HUES48 (cell line): ENCODE results near the gene LDLRAD1.

Source experiments
- H3K27ac ChIP-seq: one replicate; pipeline ENCODE4 v1.7.0; 2013; ENCODE audit warnings: low read depth, low read length, inconsistent platforms
- H3K27me3 ChIP-seq: 2 replicates; pipeline ENCODE4 v1.6.1; 2013; ENCODE audit warnings: mild to moderate bottlenecking, low read length; ENCODE audit not compliant: control insufficient read depth, insufficient read depth
- H3K36me3 ChIP-seq: 2 replicates; pipeline ENCODE4 v1.6.1; 2013; ENCODE audit warnings: low read length; ENCODE audit not compliant: control insufficient read depth, insufficient read depth
- H3K4me1 ChIP-seq: 2 replicates; pipeline ENCODE4 v1.6.1; 2013; ENCODE audit warnings: mild to moderate bottlenecking, low read length; ENCODE audit not compliant: control insufficient read depth, insufficient read depth
- H3K4me3 ChIP-seq: 2 replicates; pipeline ENCODE4 v1.5.1; 2013; ENCODE audit warnings: mild to moderate bottlenecking, low read depth, low read length
- H3K9ac ChIP-seq: 2 replicates; pipeline ENCODE4 v1.6.1; 2013; ENCODE audit warnings: mild to moderate bottlenecking, low read depth, low read length, moderate library complexity
- H3K9me3 ChIP-seq: 2 replicates; pipeline ENCODE4 v1.6.1; 2013; ENCODE audit warnings: low read length; ENCODE audit not compliant: control insufficient read depth, insufficient read depth

Gene LDLRAD1

DNA sequence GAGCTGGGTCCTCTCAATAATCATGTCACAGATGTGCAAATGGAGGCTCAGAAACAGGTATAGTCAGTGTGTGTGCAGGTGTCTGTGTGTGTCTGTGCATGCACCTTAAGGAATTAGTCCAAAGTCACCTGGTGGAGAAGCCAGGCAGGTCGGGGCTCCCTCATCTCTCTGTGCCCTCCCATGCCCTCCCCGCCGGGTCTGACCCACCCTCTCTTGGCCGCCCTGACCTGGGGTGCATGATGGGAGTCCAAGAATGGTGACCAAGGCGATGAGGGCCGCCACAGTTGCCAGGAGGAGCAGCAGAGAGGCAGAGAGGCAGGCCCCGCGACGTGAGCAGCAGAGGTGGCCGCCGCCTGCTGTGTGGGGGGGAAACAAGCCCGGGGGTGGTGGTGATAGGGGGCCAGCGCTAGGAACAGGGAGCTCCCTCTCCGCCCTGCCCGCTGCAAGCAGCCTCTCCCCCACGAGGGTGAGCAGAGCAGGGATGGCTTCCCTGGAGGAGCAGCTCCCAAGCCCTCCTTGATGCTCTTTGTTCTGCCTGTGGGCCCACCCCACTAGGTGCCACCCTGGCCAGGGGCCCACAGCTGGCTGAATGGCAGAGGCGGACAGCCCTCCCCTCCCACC is 3.9 kb downstream of the LDLRAD1 start:
- H3K9me3 ChIP-seq = no peaks in the 10 kb centered on the region
- H3K4me1 ChIP-seq = no peaks in the 10 kb centered on the region
- H3K27ac ChIP-seq = no peak overlapping the region

DNA sequence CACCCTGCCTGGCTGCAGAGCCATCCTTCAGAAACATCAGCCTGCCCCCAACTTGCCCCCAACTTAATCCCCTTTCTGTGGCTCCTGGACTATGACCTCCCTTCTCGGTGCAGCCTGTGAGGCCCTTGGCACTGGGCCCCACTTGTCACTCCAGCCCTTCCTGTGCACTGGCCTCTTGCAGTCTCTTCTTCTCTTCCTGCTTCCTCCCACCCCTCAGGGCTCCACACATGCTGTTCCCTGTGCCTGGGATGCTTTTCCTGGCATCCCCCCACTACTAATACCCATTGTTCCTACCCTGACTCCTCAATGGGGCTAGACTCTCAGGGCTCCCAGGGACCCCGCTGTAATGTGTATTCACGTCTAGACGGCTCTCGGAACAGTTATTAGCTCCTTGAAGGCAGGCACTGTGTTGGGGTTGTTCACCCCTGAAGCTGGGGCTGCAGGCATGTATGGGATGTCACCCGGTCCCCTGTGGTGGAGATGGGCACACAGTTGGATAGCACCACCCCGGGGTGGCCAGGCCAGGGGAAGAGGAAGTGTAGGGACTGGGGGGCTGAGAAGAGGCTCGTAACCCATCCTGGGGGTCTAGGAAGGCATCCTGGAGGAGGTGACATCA is 4.5 kb downstream of the LDLRAD1 start:
- Histone ChIP-seq H3K4me3 (no peak overlapping the region), H3K9ac (no peak overlapping the region), H3K27me3 (no peaks in the 10 kb centered on the region), H3K4me1 (no peaks in the 10 kb centered on the region), H3K27ac (no peak overlapping the region), H3K9me3 (no peaks in the 10 kb centered on the region), H3K36me3 (no peaks in the 10 kb centered on the region)

More for the DNA sequence above, 3.9 kb downstream of the LDLRAD1 start:
- H3K4me3 ChIP-seq = no peak overlapping the region
- no peaks in the 10 kb centered on the region for H3K36me3 ChIP-seq
- H3K27me3 ChIP-seq = no peaks in the 10 kb centered on the region
- H3K9ac ChIP-seq = no peak overlapping the region

DNA sequence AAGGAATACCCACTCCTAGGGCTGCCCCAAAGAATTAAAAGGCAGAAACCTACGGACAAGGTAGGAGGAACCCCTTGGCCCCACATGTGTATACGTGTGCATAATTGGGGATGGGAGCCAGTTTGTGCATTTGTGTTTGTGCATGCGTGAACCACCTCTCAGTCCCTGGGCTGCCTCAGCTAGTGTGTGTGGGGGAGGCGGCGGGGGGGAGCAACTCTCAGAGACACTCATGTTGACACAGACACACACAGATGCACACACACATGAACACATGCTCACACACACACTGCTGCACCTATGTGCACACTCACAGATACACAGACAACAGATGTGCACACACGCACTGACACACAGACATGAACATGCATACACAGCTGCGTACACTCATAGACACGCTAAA is 5.1 kb downstream of the LDLRAD1 start:
- no peak overlapping the region for H3K9ac ChIP-seq
- H3K4me3 ChIP-seq = no peak overlapping the region
- no peaks in the 10 kb centered on the region for H3K9me3 ChIP-seq
- no peaks in the 10 kb centered on the region for H3K4me1 ChIP-seq
- no peaks in the 10 kb centered on the region for H3K27me3 ChIP-seq
- no peaks in the 10 kb centered on the region for H3K36me3 ChIP-seq
- H3K27ac ChIP-seq = no peak overlapping the region

GRCh38 chr1:54012008-54012325 is 6.0 kb downstream of the LDLRAD1 start:
- Histone ChIP-seq H3K27ac (no peak overlapping the region), H3K4me3 (no peak overlapping the region), H3K9me3 (no peaks in the 10 kb centered on the region), H3K9ac (no peak overlapping the region), H3K4me1 (no peaks in the 10 kb centered on the region), H3K36me3 (no peaks in the 10 kb centered on the region), H3K27me3 (no peaks in the 10 kb centered on the region)

DNA sequence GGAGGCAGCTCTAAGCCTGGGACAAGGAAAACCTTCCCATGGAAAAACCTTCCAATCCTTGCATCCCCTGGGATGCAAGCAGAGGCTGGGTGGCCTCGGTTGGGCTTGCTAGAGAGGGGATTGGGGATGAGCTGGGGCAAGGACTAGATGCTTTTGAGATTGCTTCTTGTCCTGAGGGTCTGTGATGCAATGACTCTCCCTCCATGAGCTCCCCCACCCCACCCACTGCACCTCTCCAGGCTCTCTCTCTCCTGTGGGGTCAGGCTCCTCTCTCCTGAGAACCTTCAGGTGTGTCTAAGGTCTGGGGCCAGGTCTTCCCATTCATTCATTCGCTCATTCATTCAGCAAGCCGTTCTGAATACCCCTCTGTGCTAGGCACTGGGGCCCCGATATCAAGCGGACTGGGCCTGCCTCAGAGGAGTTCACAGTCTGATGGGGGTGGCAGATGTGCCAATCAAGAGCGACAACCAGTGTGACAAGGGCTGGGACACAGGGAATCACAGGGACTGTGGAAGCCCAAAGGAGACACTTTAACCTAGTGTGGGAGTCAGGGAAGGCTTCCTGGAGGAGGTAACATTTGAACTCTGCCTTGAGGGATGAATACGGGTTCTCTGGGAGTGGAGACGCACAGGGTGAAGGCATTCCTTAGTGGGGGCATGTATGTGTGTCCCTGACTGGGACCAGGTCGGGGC is 6.5 kb downstream of the LDLRAD1 start:
- H3K27me3 ChIP-seq = no peaks in the 10 kb centered on the region
- no peak overlapping the region for H3K4me3 ChIP-seq
- H3K4me1 ChIP-seq = no peaks in the 10 kb centered on the region
- no peak overlapping the region for H3K9ac ChIP-seq
- no peaks in the 10 kb centered on the region for H3K9me3 ChIP-seq
- no peak overlapping the region for H3K27ac ChIP-seq
- H3K36me3 ChIP-seq = no peaks in the 10 kb centered on the region

GRCh38 chr1:54010415-54011117 is 7.4 kb downstream of the LDLRAD1 start:
- no peaks in the 10 kb centered on the region for H3K36me3 ChIP-seq
- H3K9ac ChIP-seq = no peak overlapping the region
- no peak overlapping the region for H3K27ac ChIP-seq
- no peaks in the 10 kb centered on the region for H3K27me3 ChIP-seq
- H3K4me3 ChIP-seq = no peak overlapping the region
- no peaks in the 10 kb centered on the region for H3K9me3 ChIP-seq
- H3K4me1 ChIP-seq = no peaks in the 10 kb centered on the region

DNA sequence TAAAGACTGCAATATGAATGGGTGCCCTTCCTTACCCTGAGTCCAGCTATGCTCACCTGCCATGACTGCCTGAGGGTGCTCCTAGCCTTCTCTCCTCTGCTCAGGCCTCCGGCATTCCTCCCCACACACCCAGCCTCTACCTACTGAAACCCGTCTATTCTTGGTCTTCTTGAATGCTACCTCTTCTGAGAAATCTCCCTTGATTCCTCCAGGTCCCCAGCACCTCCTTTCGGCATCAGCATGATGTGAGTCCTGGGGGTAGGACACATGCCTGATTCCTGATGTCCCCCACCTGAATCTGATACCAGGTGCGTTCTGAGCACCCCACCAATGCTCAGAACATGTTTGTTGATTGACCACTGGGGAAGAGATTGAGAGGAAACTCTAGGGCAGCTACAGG is 8.6 kb downstream of the LDLRAD1 start:
- no peaks in the 10 kb centered on the region for H3K4me1 ChIP-seq

GRCh38 chr1:54008876-54009275 is 9.1 kb downstream of the LDLRAD1 start:
- Histone ChIP-seq H3K4me3 (no peak overlapping the region), H3K9me3 (no peaks in the 10 kb centered on the region), H3K9ac (no peak overlapping the region), H3K4me1 (no peaks in the 10 kb centered on the region), H3K27me3 (no peaks in the 10 kb centered on the region), H3K27ac (no peak overlapping the region), H3K36me3 (no peaks in the 10 kb centered on the region)

More for the DNA sequence above, 8.6 kb downstream of the LDLRAD1 start:
- Histone ChIP-seq H3K4me3 (no peak overlapping the region), H3K9me3 (no peaks in the 10 kb centered on the region), H3K36me3 (no peaks in the 10 kb centered on the region), H3K27ac (no peak overlapping the region), H3K27me3 (no peaks in the 10 kb centered on the region), H3K9ac (no peak overlapping the region)

GRCh38 chr1:54007613-54008012 is 10.4 kb downstream of the LDLRAD1 start:
- Histone ChIP-seq H3K27ac (no peak overlapping the region), H3K9me3 (no peaks in the 10 kb centered on the region), H3K27me3 (no peaks in the 10 kb centered on the region), H3K4me3 (no peak overlapping the region), H3K9ac (no peak overlapping the region), H3K4me1 (no peaks in the 10 kb centered on the region), H3K36me3 (no peaks in the 10 kb centered on the region)

DNA sequence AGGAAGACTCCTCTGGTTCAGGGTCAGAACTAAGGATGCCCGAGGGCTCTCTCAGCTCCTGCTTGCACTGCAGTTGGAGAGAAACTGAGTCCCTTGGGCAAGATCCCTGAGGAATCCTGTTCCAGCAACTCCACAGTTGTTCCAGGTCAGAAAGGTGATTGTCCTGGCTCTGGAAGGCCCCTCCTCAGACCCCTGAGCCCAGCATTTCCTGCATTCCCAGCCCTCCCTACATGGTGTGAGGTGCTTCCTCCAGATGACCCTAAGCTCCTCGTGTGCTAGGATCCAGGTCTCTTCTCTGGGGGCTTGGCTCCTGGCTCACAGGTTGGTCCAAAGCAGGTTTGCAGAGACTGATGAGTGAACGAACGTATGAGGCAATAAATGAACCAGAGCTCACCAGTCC is 11.5 kb downstream of the LDLRAD1 start:
- no peak overlapping the region for H3K4me3 ChIP-seq
- H3K36me3 ChIP-seq = no peaks in the 10 kb centered on the region
- no peaks in the 10 kb centered on the region for H3K27me3 ChIP-seq
- no peak overlapping the region for H3K9ac ChIP-seq
- H3K27ac ChIP-seq = no peak overlapping the region
- H3K4me1 ChIP-seq = no peaks in the 10 kb centered on the region
- no peaks in the 10 kb centered on the region for H3K9me3 ChIP-seq

- Histone ChIP-seq H3K9ac (no peak overlapping the region), H3K36me3 (no peaks in the 10 kb centered on the region), H3K4me1 (no peaks in the 10 kb centered on the region), H3K27me3 (no peaks in the 10 kb centered on the region), H3K4me3 (no peak overlapping the region), H3K27ac (no peak overlapping the region), H3K9me3 (no peaks in the 10 kb centered on the region)
Measured at GRCh38 chr1:54004481-54005049, 13.4 kb downstream of the LDLRAD1 start.
